ENCODE measurements around the gene ZKSCAN1.

The ZKSCAN1 gene

GRCh38 chr7:100088095-100088620 is 72.8 kb downstream of the ZKSCAN1 start:
- peak overlapping the region; percentile 66 for H3K27ac ChIP-seq (ENCODE audit: low read depth, low read length)
- H3K79me2 ChIP-seq (ENCODE audit: control insufficient read depth, low read length): peaks cover 25% of the 10 kb centered on the region

GRCh38 chr7:100088621-100089457 is 73.4 kb downstream of the ZKSCAN1 start, which contains the start of gene COPS6:
Gene COPS6 (plus strand): TSS chr7:100088969. CDS start chr7:100088991, 22 bp downstream.
- Histone ChIP-seq H3K9me2 (replicated peaks; ENCODE audit: control insufficient read depth, low read length) (no peaks in the 10 kb centered on the region), H3K9me3 (ENCODE audit: control insufficient read depth, insufficient read depth, low read length) (no peaks in the 10 kb centered on the region), H3K4me2 (ENCODE audit: low read length) (peak within 1 kb of the TSS; percentile 97), H3K79me2 (ENCODE audit: control insufficient read depth, low read length) (peaks cover 25% of the 10 kb centered on the region), H3F3A (ENCODE audit: control insufficient read depth, insufficient read depth) (peaks cover 54% of the 10 kb centered on the region), H3K4me3 (ENCODE audit: low read length) (peak within 1 kb of the TSS; percentile 82), H4K20me1 (ENCODE audit: control insufficient read depth, insufficient read depth, low read depth, low read length) (0 out of 2 replicates have a peak, but pooled peaks cover under 1% of the 10 kb centered on the region), H3K4me1 (ENCODE audit: control insufficient read depth, low read length) (peaks cover 28% of the 10 kb centered on the region), H3K36me3 (ENCODE audit: control insufficient read depth, low read length) (peaks cover 44% of the 10 kb centered on the region), H3K27me3 (ENCODE audit: control insufficient read depth, low read length) (peaks cover 6% of the 10 kb centered on the region; the same call in 1 of the 2 replicates), H3K27ac (ENCODE audit: low read depth, low read length) (peak within 1 kb of the TSS; percentile 66)
- TF ChIP-seq EZH2phosphoT487 (IDR thresholded peaks at IDR 0.05; ENCODE audit: borderline replicate concordance, low read length) (no peak), CTCF (IDR thresholded peaks at IDR 0.05; ENCODE audit: low read depth, low read length, poor library complexity, severe bottlenecking) (no peak)

More at GRCh38 chr7:100088095-100088620, 72.8 kb downstream of the ZKSCAN1 start:
- TF ChIP-seq CTCF (IDR thresholded peaks at IDR 0.05; ENCODE audit: low read depth, low read length, poor library complexity, severe bottlenecking) (no peak), EZH2phosphoT487 (IDR thresholded peaks at IDR 0.05; ENCODE audit: borderline replicate concordance, low read length) (no peak)
- peaks cover 30% of the 10 kb centered on the region for H3K4me1 ChIP-seq (ENCODE audit: control insufficient read depth, low read length)
- peaks cover 37% of the 10 kb centered on the region for H3K36me3 ChIP-seq (ENCODE audit: control insufficient read depth, low read length)
- H3K9me2 ChIP-seq (replicated peaks; ENCODE audit: control insufficient read depth, low read length): no peaks in the 10 kb centered on the region
- H3K4me3 ChIP-seq (ENCODE audit: low read length): peak overlapping the region; percentile 82
- no peaks in the 10 kb centered on the region for H4K20me1 ChIP-seq (ENCODE audit: control insufficient read depth, insufficient read depth, low read depth, low read length)
- peak overlapping the region; percentile 97 for H3K4me2 ChIP-seq (ENCODE audit: low read length)
- H3K27me3 ChIP-seq (ENCODE audit: control insufficient read depth, low read length): peaks cover 7% of the 10 kb centered on the region; the same call in 1 of the 2 replicates
- H3K9me3 ChIP-seq (ENCODE audit: control insufficient read depth, insufficient read depth, low read length): no peaks in the 10 kb centered on the region
- H3F3A ChIP-seq (ENCODE audit: control insufficient read depth, insufficient read depth): peaks cover 49% of the 10 kb centered on the region

- H3K4me3 ChIP-seq (ENCODE audit: low read length): peak overlapping the region; percentile 82
- 0 out of 2 replicates have a peak, but pooled peaks cover 6% of the 10 kb centered on the region for H4K20me1 ChIP-seq (ENCODE audit: control insufficient read depth, insufficient read depth, low read depth, low read length)
- H3K9me3 ChIP-seq (ENCODE audit: control insufficient read depth, insufficient read depth, low read length): no peaks in the 10 kb centered on the region
- H3K4me1 ChIP-seq (ENCODE audit: control insufficient read depth, low read length): peaks cover 28% of the 10 kb centered on the region
- peaks cover 52% of the 10 kb centered on the region for H3K36me3 ChIP-seq (ENCODE audit: control insufficient read depth, low read length)
- no peaks in the 10 kb centered on the region for H3K9me2 ChIP-seq (replicated peaks; ENCODE audit: control insufficient read depth, low read length)
- H3K4me2 ChIP-seq (ENCODE audit: low read length): peak overlapping the region; percentile 97
- H3K27ac ChIP-seq (ENCODE audit: low read depth, low read length): peak overlapping the region; percentile 66
- H3F3A ChIP-seq (ENCODE audit: control insufficient read depth, insufficient read depth): peaks cover 58% of the 10 kb centered on the region
- peaks cover 25% of the 10 kb centered on the region for H3K79me2 ChIP-seq (ENCODE audit: control insufficient read depth, low read length)
- no peak for TF ChIP-seq CTCF (IDR thresholded peaks at IDR 0.05; ENCODE audit: low read depth, low read length, poor library complexity, severe bottlenecking)
- no peak for TF ChIP-seq EZH2phosphoT487 (IDR thresholded peaks at IDR 0.05; ENCODE audit: borderline replicate concordance, low read length)
- peaks cover 4% of the 10 kb centered on the region; the same call in 1 of the 2 replicates for H3K27me3 ChIP-seq (ENCODE audit: control insufficient read depth, low read length)
These were observed 74.2 kb downstream of the ZKSCAN1 start for GRCh38 chr7:100089458-100090196.
